OCI-LY1 (cell line): ENCODE measurements around the gene FABP7.

Source experiments
- H2AFZ ChIP-seq: fragments of 200-600 bp; sonication (generic), shearing (Covaris generic); 2 replicates; pipeline ENCODE4 v1.6.0; 2014; ENCODE audit warnings: antibody characterized with exemption, mild to moderate bottlenecking, low read length
- H3F3A ChIP-seq: fragments of 200-600 bp; sonication (generic), shearing (Covaris generic); 2 replicates; pipeline ENCODE4 v1.6.0; 2014; ENCODE audit warnings: mild to moderate bottlenecking, antibody characterized with exemption, low read length, moderate library complexity; ENCODE audit not compliant: insufficient read depth
- H3K27ac ChIP-seq: fragments of 200-600 bp; sonication (generic); 2 replicates; pipeline ENCODE4 v1.5.1; 2014; ENCODE audit warnings: low read length, mixed run types, mild to moderate bottlenecking, low read depth; ENCODE audit not compliant: poor library complexity, severe bottlenecking
- H3K27me3 ChIP-seq: fragments of 200-600 bp; sonication (generic); 2 replicates; pipeline ENCODE4 v1.6.0; 2014; ENCODE audit warnings: antibody characterized with exemption, mild to moderate bottlenecking, low read length, moderate library complexity; ENCODE audit not compliant: insufficient read depth
- H3K36me3 ChIP-seq: fragments of 200-600 bp; sonication (generic); 2 replicates; pipeline ENCODE4 v1.6.1; 2014; ENCODE audit warnings: mild to moderate bottlenecking, antibody characterized with exemption, low read length, moderate library complexity, mixed read lengths; ENCODE audit not compliant: insufficient read depth
- H3K4me1 ChIP-seq: fragments of 200-600 bp; sonication (generic); 2 replicates; pipeline ENCODE4 v1.5.1; 2014; ENCODE audit warnings: mild to moderate bottlenecking, low read length, moderate library complexity; ENCODE audit not compliant: insufficient read depth, severe bottlenecking
- H3K4me2 ChIP-seq: fragments of 200-600 bp; sonication (generic), shearing (Covaris generic); 2 replicates; pipeline ENCODE4 v1.6.1; 2014; ENCODE audit warnings: low read length
- H3K4me3 ChIP-seq: fragments of 200-600 bp; sonication (generic); 2 replicates; pipeline ENCODE4 v1.5.1; 2014; ENCODE audit warnings: low read length, low read depth, mild to moderate bottlenecking, mixed read lengths; ENCODE audit not compliant: poor library complexity, severe bottlenecking
- H3K79me2 ChIP-seq: fragments of 200-600 bp; shearing (Covaris generic); 2 replicates; pipeline ENCODE4 v1.6.1; 2016; ENCODE audit warnings: mixed run types, low read length, mixed read lengths; ENCODE audit not compliant: insufficient read depth
- H3K9ac ChIP-seq: fragments of 200-600 bp; sonication (generic), shearing (Covaris generic); 2 replicates; pipeline ENCODE4 v1.6.1; 2014; ENCODE audit warnings: mild to moderate bottlenecking, low read length, mixed read lengths
- H3K9me2 ChIP-seq: fragments of 200-600 bp; sonication (generic), shearing (Covaris generic); 2 replicates; pipeline ENCODE4 v1.6.1; 2014; ENCODE audit warnings: low read depth, mild to moderate bottlenecking, low read length, mixed read lengths
- H3K9me3 ChIP-seq: fragments of 200-600 bp; shearing (Covaris generic); 2 replicates; pipeline ENCODE4 v1.6.1; 2014; ENCODE audit warnings: low read length, mixed read lengths
- H4K20me1 ChIP-seq: fragments of 200-600 bp; sonication (generic), shearing (Covaris generic); 2 replicates; pipeline ENCODE4 v1.6.0; 2016; ENCODE audit warnings: mild to moderate bottlenecking, low read length; ENCODE audit not compliant: insufficient read depth
- EZH2 ChIP-seq: fragments of 200-600 bp; sonication (generic), shearing (Covaris generic); IDR thresholded peaks from 2 replicates; pipeline ENCODE4 v1.8.0; 2017; ENCODE audit warnings: borderline replicate concordance, mixed run types, mild to moderate bottlenecking, antibody characterized with exemption, low read length, moderate library complexity, mixed read lengths
- TF ChIP-seq, protein P1 (sequence below): fragments of 200-600 bp; sonication (generic), shearing (Covaris generic); IDR thresholded peaks from 2 replicates; pipeline ENCODE4 v1.5.1; 2017; ENCODE audit warnings: mild to moderate bottlenecking, antibody characterized with exemption, low read length, moderate library complexity, mixed read lengths

The FABP7 gene

GRCh38 chr6:122788208-122788607 is 8.7 kb downstream of the FABP7 start:
- no peak overlapping the region for H3K4me3 ChIP-seq
- no peaks in the 10 kb centered on the region for H3K4me1 ChIP-seq
- no peaks in the 10 kb centered on the region for H4K20me1 ChIP-seq
- H3K9me2 ChIP-seq, result no peaks in the 10 kb centered on the region
- no peak overlapping the region for H3K27ac ChIP-seq
- no peaks in the 10 kb centered on the region for H3K9me3 ChIP-seq
- no peak overlapping the region for H2AFZ ChIP-seq
- TF ChIP-seq, protein P1, sequence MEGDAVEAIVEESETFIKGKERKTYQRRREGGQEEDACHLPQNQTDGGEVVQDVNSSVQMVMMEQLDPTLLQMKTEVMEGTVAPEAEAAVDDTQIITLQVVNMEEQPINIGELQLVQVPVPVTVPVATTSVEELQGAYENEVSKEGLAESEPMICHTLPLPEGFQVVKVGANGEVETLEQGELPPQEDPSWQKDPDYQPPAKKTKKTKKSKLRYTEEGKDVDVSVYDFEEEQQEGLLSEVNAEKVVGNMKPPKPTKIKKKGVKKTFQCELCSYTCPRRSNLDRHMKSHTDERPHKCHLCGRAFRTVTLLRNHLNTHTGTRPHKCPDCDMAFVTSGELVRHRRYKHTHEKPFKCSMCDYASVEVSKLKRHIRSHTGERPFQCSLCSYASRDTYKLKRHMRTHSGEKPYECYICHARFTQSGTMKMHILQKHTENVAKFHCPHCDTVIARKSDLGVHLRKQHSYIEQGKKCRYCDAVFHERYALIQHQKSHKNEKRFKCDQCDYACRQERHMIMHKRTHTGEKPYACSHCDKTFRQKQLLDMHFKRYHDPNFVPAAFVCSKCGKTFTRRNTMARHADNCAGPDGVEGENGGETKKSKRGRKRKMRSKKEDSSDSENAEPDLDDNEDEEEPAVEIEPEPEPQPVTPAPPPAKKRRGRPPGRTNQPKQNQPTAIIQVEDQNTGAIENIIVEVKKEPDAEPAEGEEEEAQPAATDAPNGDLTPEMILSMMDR, result no peak
- TF ChIP-seq EZH2, result no peak
- no peak overlapping the region for H3K9ac ChIP-seq
- H3K79me2 ChIP-seq, result no peaks in the 10 kb centered on the region
- no peaks in the 10 kb centered on the region for H3F3A ChIP-seq
- no peak overlapping the region for H3K4me2 ChIP-seq
- H3K36me3 ChIP-seq, result no peaks in the 10 kb centered on the region
- peaks cover under 1% of the 10 kb centered on the region; the same call in 1 of the 2 replicates for H3K27me3 ChIP-seq

DNA sequence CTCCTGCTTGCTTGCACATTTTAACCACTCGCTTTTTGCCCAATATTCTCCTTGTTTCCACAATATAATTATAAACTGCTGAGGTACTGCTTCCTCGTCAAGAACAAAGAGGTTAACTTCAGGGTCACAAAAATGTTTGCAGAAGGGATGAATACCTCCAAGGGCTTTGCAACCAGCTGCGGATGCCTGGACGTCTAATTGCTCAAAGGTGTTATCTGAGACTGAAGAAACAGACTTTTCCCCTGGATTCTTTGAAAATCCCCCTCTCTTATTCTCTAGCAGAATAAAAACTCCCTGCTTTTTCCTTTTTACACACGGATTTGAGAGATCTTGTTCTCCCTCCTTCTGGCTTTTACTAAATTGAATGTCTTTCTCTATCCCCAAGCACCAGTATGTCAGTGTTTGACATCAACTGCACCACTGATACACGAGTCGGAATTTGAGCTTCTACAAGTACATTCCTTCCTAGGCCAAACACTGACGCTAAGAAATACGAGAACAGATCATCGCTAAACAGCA is 9.2 kb downstream of the FABP7 start:
- no peaks in the 10 kb centered on the region for H3K27me3 ChIP-seq
- H3F3A ChIP-seq, result no peaks in the 10 kb centered on the region
- H4K20me1 ChIP-seq, result no peaks in the 10 kb centered on the region
- H3K79me2 ChIP-seq, result no peaks in the 10 kb centered on the region
- no peaks in the 10 kb centered on the region for H3K4me1 ChIP-seq
- H3K27ac ChIP-seq, result no peak overlapping the region
- peak overlapping the region; percentile 43 for H3K4me3 ChIP-seq
- no peaks in the 10 kb centered on the region for H3K9me3 ChIP-seq
- no peak overlapping the region for H3K9ac ChIP-seq
- peak overlapping the region; percentile 3; the same call in 1 of the 2 replicates for H3K4me2 ChIP-seq
- H2AFZ ChIP-seq, result no peak overlapping the region
- no peaks in the 10 kb centered on the region for H3K36me3 ChIP-seq
- TF ChIP-seq, protein P1, result no peak
- no peak for TF ChIP-seq EZH2
- no peaks in the 10 kb centered on the region for H3K9me2 ChIP-seq

GRCh38 chr6:122789182-122790027 is 9.9 kb downstream of the FABP7 start, which contains the start of gene SMPDL3A:
TSS of gene SMPDL3A (plus strand) at chr6:122789258. CDS start at chr6:122789347, 89 bp downstream.
- Histone ChIP-seq H3K9me3 (no peaks in the 10 kb centered on the region), H3K79me2 (no peaks in the 10 kb centered on the region), H3K36me3 (no peaks in the 10 kb centered on the region), H4K20me1 (no peaks in the 10 kb centered on the region), H2AFZ (no peak within 1 kb of the TSS), H3K9ac (no peak within 1 kb of the TSS), H3K27me3 (no peaks in the 10 kb centered on the region), H3K4me2 (peak within 1 kb of the TSS; percentile 3; the same call in 1 of the 2 replicates), H3K9me2 (no peaks in the 10 kb centered on the region), H3K4me3 (peak within 1 kb of the TSS; percentile 43), H3F3A (no peaks in the 10 kb centered on the region), H3K4me1 (no peaks in the 10 kb centered on the region), H3K27ac (no peak within 1 kb of the TSS)
- TF ChIP-seq EZH2, result no peak
- TF ChIP-seq, protein P1, result no peak
